Endothelial cell of umbilical vein (primary cell): ENCODE results near the gene RBM15B. TPM values are rescaled to one million over a fixed set of nuclear protein-coding genes. Genes with fewer than 3 reads are reported as not detected.

Experiments used
- polyA plus RNA-seq, 4 experiments: library from polyadenylated mRNA; depleted of rRNA in 3 of 4; stranded (reverse) in 3 of 4; unstranded in 1 of 4; fragments of >200 nt; gene quantifications; 2 replicates each; pipeline versions ENCODE4 v1.2.1 to v1.2.3, GENCODE V29; 2011 to 2012; ENCODE audit warnings: missing spikeins in 1 of 4
- total RNA-seq: library from RNA; stranded (reverse); gene quantifications from 2 replicates; pipeline ENCODE4 v1.2.3, GENCODE V29; 2021

RBM15B gene
- total and polyA plus RNA-seq, 2 donors (not counting 3 experiments of a cell fraction or from before 2014, with no cell fraction given): 19.9 to 39.1 TPM

Other genes with a start within 250 kb of the RBM15B start
- gene MANF, start 6.0 kb upstream of the RBM15B start, total RNA-seq: 248 and 254 TPM in 2 replicates
- gene MANF, start 6.0 kb upstream of the RBM15B start, polyA plus RNA-seq: 66.4 and 100 TPM in 2 replicates
- 21.1 and 22.0 TPM in 2 replicates for gene DCAF1, start 108.7 kb downstream of the RBM15B start, total RNA-seq
- gene DCAF1, start 108.7 kb downstream of the RBM15B start, polyA plus RNA-seq: 5.5 and 7.8 TPM in 2 replicates
- gene RAD54L2, start 147.4 kb downstream of the RBM15B start, total RNA-seq: 31.1 and 32.5 TPM in 2 replicates
- gene RAD54L2, start 147.4 kb downstream of the RBM15B start, polyA plus RNA-seq: 7.0 and 7.6 TPM in 2 replicates